Trophoblast cell (in vitro differentiated cells and primary cell): Measurements from ENCODE around the gene IFITM10. TPM values are rescaled to one million over a fixed set of nuclear protein-coding genes. Genes with fewer than 3 reads are reported as not detected.

Source experiments
- DNase-seq, 2 donors: peaks; one replicate each; pipeline ENCODE4 v3.0.0-alpha.2; 2016
- H2AFZ ChIP-seq: 2 replicates; pipeline ENCODE4 v1.6.1; 2013; ENCODE audit warnings: low read length, moderate library complexity, mild to moderate bottlenecking; ENCODE audit not compliant: insufficient read depth, poor library complexity
- H2AK5ac ChIP-seq: 2 replicates; pipeline ENCODE4 v1.6.1; 2013; ENCODE audit warnings: mild to moderate bottlenecking, low read length
- H2BK120ac ChIP-seq: 2 replicates; pipeline ENCODE4 v1.6.1; 2013; ENCODE audit warnings: low read length, mild to moderate bottlenecking, moderate library complexity; ENCODE audit not compliant: insufficient read depth, poor library complexity
- H2BK12ac ChIP-seq: 2 replicates; pipeline ENCODE4 v1.6.1; 2013; ENCODE audit warnings: mild to moderate bottlenecking, low read length, moderate library complexity
- H2BK5ac ChIP-seq: 2 replicates; pipeline ENCODE4 v1.6.1; 2013; ENCODE audit warnings: low read length, low read depth, moderate library complexity, mild to moderate bottlenecking; ENCODE audit not compliant: poor library complexity
- H3K14ac ChIP-seq: 2 replicates; pipeline ENCODE4 v1.6.1; 2013; ENCODE audit warnings: mild to moderate bottlenecking, low read length
- H3K18ac ChIP-seq: 2 replicates; pipeline ENCODE4 v1.6.1; 2013; ENCODE audit warnings: mild to moderate bottlenecking, low read length
- H3K23ac ChIP-seq: 2 replicates; pipeline ENCODE4 v1.6.1; 2013; ENCODE audit warnings: low read length
- H3K27ac ChIP-seq: 2 replicates; pipeline ENCODE4 v1.5.1; 2013; ENCODE audit warnings: low read depth, mild to moderate bottlenecking, inconsistent platforms, low read length, moderate library complexity
- H3K27me3 ChIP-seq: 2 replicates; pipeline ENCODE4 v1.6.1; 2013; ENCODE audit warnings: inconsistent platforms, mild to moderate bottlenecking, low read length, moderate library complexity; ENCODE audit not compliant: insufficient read depth
- H3K36me3 ChIP-seq, 2 experiments: 1 replicate in 1 of 2; 2 replicates in 1 of 2; pipeline ENCODE4 v1.6.1; 2013; ENCODE audit warnings: low read length in 2 of 2, mild to moderate bottlenecking in 2 of 2, moderate library complexity in 1 of 2; ENCODE audit not compliant: insufficient read depth in 2 of 2, control insufficient read depth in 1 of 2
- H3K4ac ChIP-seq: 2 replicates; pipeline ENCODE4 v1.6.1; 2013; ENCODE audit warnings: low read depth, mild to moderate bottlenecking, low read length, moderate library complexity
- H3K4me1 ChIP-seq, 2 experiments: 1 replicate in 1 of 2; 2 replicates in 1 of 2; pipeline ENCODE4 v1.6.1; 2013; ENCODE audit warnings: low read length in 2 of 2, mild to moderate bottlenecking in 2 of 2, moderate library complexity in 1 of 2; ENCODE audit not compliant: insufficient read depth in 2 of 2, control insufficient read depth in 1 of 2
- H3K4me2 ChIP-seq: 2 replicates; pipeline ENCODE4 v1.6.1; 2013; ENCODE audit warnings: inconsistent platforms, mild to moderate bottlenecking, low read length, moderate library complexity
- H3K4me3 ChIP-seq: 2 replicates; pipeline ENCODE4 v1.5.1; 2013; ENCODE audit warnings: mild to moderate bottlenecking, low read depth, low read length, inconsistent platforms
- H3K79me1 ChIP-seq: one replicate; pipeline ENCODE4 v1.6.1; 2013; ENCODE audit warnings: low read length
- H3K79me2 ChIP-seq: 2 replicates; pipeline ENCODE4 v1.6.1; 2013; ENCODE audit warnings: low read length, mild to moderate bottlenecking; ENCODE audit not compliant: control insufficient read depth, insufficient read depth, poor library complexity
- H3K9ac ChIP-seq: 2 replicates; pipeline ENCODE4 v1.6.1; 2013; ENCODE audit warnings: mild to moderate bottlenecking, low read length
- H3K9me3 ChIP-seq: 2 replicates; pipeline ENCODE4 v1.6.1; 2013; ENCODE audit warnings: low read depth, mild to moderate bottlenecking, control low read depth, inconsistent platforms, low read length; ENCODE audit not compliant: insufficient read depth
- H4K12ac ChIP-seq: 2 replicates; pipeline ENCODE4 v1.6.1; 2013; ENCODE audit warnings: low read depth, mild to moderate bottlenecking, low read length, moderate library complexity
- H4K8ac ChIP-seq: 2 replicates; pipeline ENCODE4 v1.6.1; 2013; ENCODE audit warnings: low read depth, mild to moderate bottlenecking, low read length, moderate library complexity
- H4K91ac ChIP-seq: one replicate; pipeline ENCODE4 v1.6.1; 2013; ENCODE audit warnings: low read depth, mild to moderate bottlenecking, low read length, moderate library complexity
- WGBS: extraction: QIAGEN DNeasy Blood & Tissue Kit; methylation state at CpG from one replicate; pipeline ENCODE4 v1.1.7; 2013; ENCODE audit warnings: missing lambda C conversion rate; ENCODE audit not compliant: insufficient read length, insufficient coverage; ENCODE audit errors: extremely low coverage; 5-methylcytosine and 5-hydroxymethylcytosine counted together
- polyA plus RNA-seq: library from polyadenylated mRNA; stranded (reverse); fragments of 200-250 nt; gene quantifications from 2 replicates; pipeline ENCODE4 v1.2.3, GENCODE V29; 2013

IFITM10 gene
- polyA plus RNA-seq: 1.0 and 1.3 TPM in 2 replicates

- Histone ChIP-seq H2AK5ac (no peak within 1 kb of the TSS), H2BK5ac (no peak within 1 kb of the TSS), H3K4me2 (no peak within 1 kb of the TSS), H3K4me3 (no peak within 1 kb of the TSS), H3K18ac (no peak within 1 kb of the TSS), H4K8ac (no peak within 1 kb of the TSS), H3K23ac (no peak within 1 kb of the TSS), H3K4me1 (no peaks in the 10 kb centered on the region), H3K27me3 (peaks cover 24% of the 10 kb centered on the region), H3K4ac (no peak within 1 kb of the TSS), H3K79me2 (no peaks in the 10 kb centered on the region), H3K9ac (no peak within 1 kb of the TSS), H2BK12ac (no peak within 1 kb of the TSS), H4K12ac (no peak within 1 kb of the TSS), H3K14ac (no peak within 1 kb of the TSS), H3K36me3 (peaks cover 24 to 26% of the 10 kb centered on the region in 2 experiments), H2AFZ (no peak within 1 kb of the TSS), H3K79me1 (no peaks in the 10 kb centered on the region), H3K27ac (no peak within 1 kb of the TSS), H2BK120ac (no peak within 1 kb of the TSS), H4K91ac (no peak within 1 kb of the TSS), H3K9me3 (peaks cover 15% of the 10 kb centered on the region)
- WGBS: no CpG with 5 or more reads among the region's 6 CpGs
- no peak for DNase-seq
These were observed at the start of gene IFITM10 for GRCh38 chr11:1750481-1750839. Gene IFITM10, minus strand, starts transcription at chr11:1750595. Its CDS starts 153 bp downstream, at chr11:1750442.

- no CpG with 5 or more reads among the region's 14 CpGs for WGBS
- Histone ChIP-seq H3K23ac (no peak overlapping the region), H4K91ac (no peak overlapping the region), H2AFZ (no peak overlapping the region), H3K4me1 (no peaks in the 10 kb centered on the region), H3K27ac (no peak overlapping the region), H3K9ac (no peak overlapping the region), H2BK12ac (no peak overlapping the region), H3K14ac (no peak overlapping the region), H3K4me2 (no peak overlapping the region), H3K79me2 (no peaks in the 10 kb centered on the region), H3K18ac (no peak overlapping the region), H3K4me3 (no peak overlapping the region), H2BK5ac (no peak overlapping the region), H3K9me3 (no peaks in the 10 kb centered on the region), H4K12ac (no peak overlapping the region), H3K36me3 (no peaks in the 10 kb centered on the region), H4K8ac (no peak overlapping the region), H3K79me1 (no peaks in the 10 kb centered on the region), H3K4ac (no peak overlapping the region), H2BK120ac (no peak overlapping the region), H3K27me3 (no peaks in the 10 kb centered on the region), H2AK5ac (no peak overlapping the region)
- DNase-seq: no peak
These were observed 47.2 kb upstream of the IFITM10 start for GRCh38 chr11:1797391-1798125.

GRCh38 chr11:1796413-1797011, 46.1 kb upstream of the IFITM10 start:
- no peak overlapping the region for H3K4ac ChIP-seq
- peak; percentile 27 to 66 for DNase-seq
- no peak overlapping the region for H3K27ac ChIP-seq
- H3K36me3 ChIP-seq: no peaks in the 10 kb centered on the region
- H3K9ac ChIP-seq: no peak overlapping the region
- H3K14ac ChIP-seq: no peak overlapping the region
- no peak overlapping the region for H2AFZ ChIP-seq
- H2BK12ac ChIP-seq: no peak overlapping the region
- H2BK5ac ChIP-seq: no peak overlapping the region
- no peaks in the 10 kb centered on the region for H3K27me3 ChIP-seq
- no peak overlapping the region for H3K18ac ChIP-seq
- no peaks in the 10 kb centered on the region for H3K9me3 ChIP-seq
- H3K79me2 ChIP-seq: no peaks in the 10 kb centered on the region
- H3K4me3 ChIP-seq: no peak overlapping the region
- no peaks in the 10 kb centered on the region for H3K79me1 ChIP-seq
- WGBS: no CpG with 5 or more reads among the region's 12 CpGs
- no peak overlapping the region for H4K12ac ChIP-seq
- no peak overlapping the region for H4K91ac ChIP-seq
- no peak overlapping the region for H2AK5ac ChIP-seq
- H3K23ac ChIP-seq: no peak overlapping the region
- no peak overlapping the region for H3K4me2 ChIP-seq
- H4K8ac ChIP-seq: no peak overlapping the region
- no peak overlapping the region for H2BK120ac ChIP-seq
- H3K4me1 ChIP-seq: no peaks in the 10 kb centered on the region

- no peak overlapping the region for H4K12ac ChIP-seq
- DNase-seq: no peak
- no peaks in the 10 kb centered on the region for H3K4me1 ChIP-seq
- no peaks in the 10 kb centered on the region for H3K27me3 ChIP-seq
- no peak overlapping the region for H4K91ac ChIP-seq
- H3K4ac ChIP-seq: no peak overlapping the region
- H4K8ac ChIP-seq: no peak overlapping the region
- no peak overlapping the region for H3K9ac ChIP-seq
- H3K27ac ChIP-seq: no peak overlapping the region
- no peak overlapping the region for H2AFZ ChIP-seq
- H2BK120ac ChIP-seq: no peak overlapping the region
- no peaks in the 10 kb centered on the region for H3K79me2 ChIP-seq
- H3K18ac ChIP-seq: no peak overlapping the region
- H3K36me3 ChIP-seq: no peaks in the 10 kb centered on the region
- no peaks in the 10 kb centered on the region for H3K9me3 ChIP-seq
- H3K4me3 ChIP-seq: no peak overlapping the region
- no peak overlapping the region for H2BK5ac ChIP-seq
- no peak overlapping the region for H2AK5ac ChIP-seq
- no peak overlapping the region for H3K14ac ChIP-seq
- WGBS: no CpG with 5 or more reads among the region's 3 CpGs
- no peaks in the 10 kb centered on the region for H3K79me1 ChIP-seq
- no peak overlapping the region for H2BK12ac ChIP-seq
- H3K4me2 ChIP-seq: no peak overlapping the region
- no peak overlapping the region for H3K23ac ChIP-seq
These were observed 42.7 kb upstream of the IFITM10 start for GRCh38 chr11:1793081-1793480.
